SK-N-SH (cell line): ENCODE data around the gene ZFAND2A.

ENCODE experiments used
- CHD2 ChIP-seq: fragments of 150-350 bp; IDR thresholded peaks from 2 replicates; pipeline ENCODE4 v1.6.1; 2018; ENCODE audit warnings: low read length; ENCODE audit not compliant: partially characterized antibody
- ELF1 ChIP-seq: IDR thresholded peaks from 2 replicates; pipeline ENCODE4 v1.4.0; 2012
- EZH2phosphoT487 ChIP-seq: fragments of 200-600 bp; sonication (generic); IDR thresholded peaks from 2 replicates; pipeline ENCODE4 v1.6.1; 2017; ENCODE audit warnings: low read depth, mixed run types, mild to moderate bottlenecking, antibody characterized with exemption, moderate library complexity, borderline replicate concordance
- JUND ChIP-seq: IDR thresholded peaks from 2 replicates; pipeline ENCODE4 v1.4.0; 2012
- RAD21 ChIP-seq: IDR thresholded peaks from 2 replicates; pipeline ENCODE4 v1.6.1; 2012; ENCODE audit warnings: mild to moderate bottlenecking, low read length
- RFX5 ChIP-seq: IDR thresholded peaks from 2 replicates; pipeline ENCODE4 v1.6.1; 2012; ENCODE audit warnings: mild to moderate bottlenecking, improper control_type of control experiment, low read length
- SIN3A ChIP-seq: IDR thresholded peaks from 2 replicates; pipeline ENCODE4 v1.6.1; 2012; ENCODE audit warnings: low read depth, mild to moderate bottlenecking, low read length, moderate library complexity, borderline replicate concordance
- SMC3 ChIP-seq: IDR thresholded peaks from 2 replicates; pipeline ENCODE4 v1.6.1; 2012; ENCODE audit warnings: low read depth, low read length, improper control_type of control experiment
- TAF1 ChIP-seq: IDR thresholded peaks from 2 replicates; pipeline ENCODE4 v1.6.1; 2012; ENCODE audit warnings: low read depth, mild to moderate bottlenecking, low read length, moderate library complexity, borderline replicate concordance
- TEAD4 ChIP-seq: IDR thresholded peaks from 2 replicates; pipeline ENCODE4 v1.4.0; 2012; ENCODE audit warnings: mild to moderate bottlenecking, borderline replicate concordance; ENCODE audit not compliant: insufficient read depth
- USF2 ChIP-seq: fragments of 150-350 bp; IDR thresholded peaks from 2 replicates; pipeline ENCODE4 v1.6.1; 2017; ENCODE audit warnings: antibody characterized with exemption, low read length, low read depth, borderline replicate concordance
- ZBTB33 ChIP-seq: IDR thresholded peaks from 2 replicates; pipeline ENCODE4 v1.4.0; 2012; ENCODE audit warnings: low read depth, borderline replicate concordance
- TF ChIP-seq, protein P1 (sequence below): fragments of 200-600 bp; sonication (generic); IDR thresholded peaks from 2 replicates; pipeline ENCODE4 v1.6.1; 2017; ENCODE audit warnings: antibody characterized with exemption, mild to moderate bottlenecking, moderate library complexity
- TF ChIP-seq, protein P2 (sequence below): IDR thresholded peaks from 2 replicates; pipeline ENCODE4 v1.4.0; 2012; ENCODE audit warnings: low read depth, borderline replicate concordance

DNA sequence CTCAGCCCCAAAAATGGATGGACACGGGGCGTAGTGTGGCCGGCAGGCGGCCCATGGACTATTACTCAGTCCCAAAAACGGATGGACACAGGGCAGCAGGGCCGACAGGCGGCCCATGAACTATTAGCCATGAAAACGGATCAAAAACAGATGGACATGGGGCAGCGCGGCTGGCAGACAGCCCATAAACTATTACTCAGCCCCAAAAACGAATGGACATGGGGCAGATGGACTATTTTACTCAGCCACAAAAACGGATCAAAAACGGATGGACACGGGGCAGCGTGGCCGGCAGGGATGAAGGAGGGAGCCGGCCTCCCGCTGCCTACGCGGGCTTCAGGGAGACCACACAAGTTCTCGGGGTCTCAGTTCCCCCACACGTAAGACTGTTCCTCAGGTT lies 39.2 kb downstream of the ZFAND2A start:
- TF ChIP-seq, protein P1, sequence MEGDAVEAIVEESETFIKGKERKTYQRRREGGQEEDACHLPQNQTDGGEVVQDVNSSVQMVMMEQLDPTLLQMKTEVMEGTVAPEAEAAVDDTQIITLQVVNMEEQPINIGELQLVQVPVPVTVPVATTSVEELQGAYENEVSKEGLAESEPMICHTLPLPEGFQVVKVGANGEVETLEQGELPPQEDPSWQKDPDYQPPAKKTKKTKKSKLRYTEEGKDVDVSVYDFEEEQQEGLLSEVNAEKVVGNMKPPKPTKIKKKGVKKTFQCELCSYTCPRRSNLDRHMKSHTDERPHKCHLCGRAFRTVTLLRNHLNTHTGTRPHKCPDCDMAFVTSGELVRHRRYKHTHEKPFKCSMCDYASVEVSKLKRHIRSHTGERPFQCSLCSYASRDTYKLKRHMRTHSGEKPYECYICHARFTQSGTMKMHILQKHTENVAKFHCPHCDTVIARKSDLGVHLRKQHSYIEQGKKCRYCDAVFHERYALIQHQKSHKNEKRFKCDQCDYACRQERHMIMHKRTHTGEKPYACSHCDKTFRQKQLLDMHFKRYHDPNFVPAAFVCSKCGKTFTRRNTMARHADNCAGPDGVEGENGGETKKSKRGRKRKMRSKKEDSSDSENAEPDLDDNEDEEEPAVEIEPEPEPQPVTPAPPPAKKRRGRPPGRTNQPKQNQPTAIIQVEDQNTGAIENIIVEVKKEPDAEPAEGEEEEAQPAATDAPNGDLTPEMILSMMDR = no peak
- TF ChIP-seq USF2 (no peak), JUND (no peak), SMC3 (no peak), CHD2 (no peak), ELF1 (no peak), ZBTB33 (no peak), TEAD4 (no peak), TAF1 (no peak), SIN3A (no peak), EZH2phosphoT487 (no peak), RAD21 (no peak), RFX5 (no peak)
- TF ChIP-seq, protein P2, sequence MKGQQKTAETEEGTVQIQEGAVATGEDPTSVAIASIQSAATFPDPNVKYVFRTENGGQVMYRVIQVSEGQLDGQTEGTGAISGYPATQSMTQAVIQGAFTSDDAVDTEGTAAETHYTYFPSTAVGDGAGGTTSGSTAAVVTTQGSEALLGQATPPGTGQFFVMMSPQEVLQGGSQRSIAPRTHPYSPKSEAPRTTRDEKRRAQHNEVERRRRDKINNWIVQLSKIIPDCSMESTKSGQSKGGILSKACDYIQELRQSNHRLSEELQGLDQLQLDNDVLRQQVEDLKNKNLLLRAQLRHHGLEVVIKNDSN = no peak
